NCI-H226 (cell line): ENCODE data around the gene UBE2O.

Source experiments
- DNase-seq: peaks from one replicate; pipeline ENCODE4 v3.0.0-alpha.2; 2015

UBE2O gene

GRCh38 chr17:76452660-76453430 is at the start of gene UBE2O:
Gene UBE2O, minus strand, starts transcription at chr17:76453152. Its CDS starts 11 bp downstream, at chr17:76453141.
- peak; percentile 75 for DNase-seq

DNA sequence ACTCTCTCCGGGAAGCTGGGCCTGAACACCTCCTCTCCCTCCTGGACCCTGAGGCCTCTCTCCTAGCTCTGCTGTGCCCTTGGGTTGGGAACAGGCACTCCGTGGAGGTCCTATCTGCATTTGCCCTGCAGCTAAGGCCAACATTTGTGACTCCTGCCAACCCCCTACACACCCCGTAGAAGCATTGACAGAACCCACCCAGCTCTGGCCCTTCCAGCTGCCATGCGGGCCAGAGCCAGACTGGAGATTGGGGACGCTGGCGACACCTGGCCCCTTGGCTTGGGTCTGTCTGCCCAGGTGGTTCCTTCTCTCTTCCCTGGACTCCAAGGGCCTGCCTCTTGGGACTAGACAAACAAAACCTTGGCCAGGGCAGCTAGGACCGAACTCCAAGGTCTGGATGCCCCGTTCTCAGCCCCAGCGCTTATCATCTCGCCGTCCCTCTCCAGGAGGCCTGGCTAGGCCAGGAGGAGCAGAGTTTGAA is 48.9 kb upstream of the UBE2O start:
- no peak for DNase-seq

DNA sequence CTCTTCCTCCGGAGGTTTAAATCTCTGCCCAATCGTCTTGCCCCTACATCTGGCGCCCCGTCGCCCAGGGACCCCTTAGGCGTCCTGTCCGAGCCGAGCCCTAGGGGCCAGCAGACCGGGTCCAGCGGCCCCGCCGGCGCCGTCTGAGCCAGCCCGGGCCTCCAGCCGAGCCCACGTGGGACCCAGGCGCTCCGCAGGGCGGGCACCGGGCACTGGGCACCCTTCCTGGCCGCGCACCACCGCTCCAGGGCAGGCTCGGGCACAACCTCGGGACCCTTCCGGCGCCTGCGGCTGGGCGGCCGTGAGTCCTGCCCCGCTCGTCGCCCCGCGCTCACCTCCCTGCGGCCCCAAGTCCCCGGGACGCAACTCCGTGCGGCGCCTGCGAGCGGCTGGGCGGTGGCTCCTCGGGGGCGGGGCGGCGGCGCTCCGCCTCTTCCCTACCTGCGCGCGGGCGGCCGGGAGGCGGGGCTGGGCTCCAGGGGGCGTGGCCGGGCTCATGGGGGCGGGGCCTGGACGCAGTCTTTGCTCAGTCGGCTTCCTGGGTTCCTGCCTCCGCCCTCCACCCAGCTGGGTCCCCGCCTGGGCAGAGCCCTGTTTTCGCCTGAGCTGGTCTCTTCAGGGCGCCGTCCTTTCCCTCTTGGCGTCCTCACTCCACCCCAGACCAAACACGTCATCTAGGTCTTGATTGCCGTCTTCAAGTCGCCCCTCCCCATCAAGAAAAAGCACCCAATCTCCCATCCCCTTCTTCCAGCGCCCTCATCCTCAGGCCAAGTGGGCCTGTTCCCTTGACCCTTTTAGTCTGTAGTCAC is 48.3 kb upstream of the UBE2O start, which contains the start of gene RHBDF2:
Gene RHBDF2, minus strand, starts transcription at position 406 of the 809 bp plus-strand sequence. CDS start 19,899 bp downstream, outside the sequence.
- DNase-seq = peak; percentile 66

GRCh38 chr17:76500747-76501017 is 47.7 kb upstream of the UBE2O start:
- DNase-seq = no peak

- no peak for DNase-seq
Observed at GRCh38 chr17:76500074-76500746, 47.3 kb upstream of the UBE2O start.

DNA sequence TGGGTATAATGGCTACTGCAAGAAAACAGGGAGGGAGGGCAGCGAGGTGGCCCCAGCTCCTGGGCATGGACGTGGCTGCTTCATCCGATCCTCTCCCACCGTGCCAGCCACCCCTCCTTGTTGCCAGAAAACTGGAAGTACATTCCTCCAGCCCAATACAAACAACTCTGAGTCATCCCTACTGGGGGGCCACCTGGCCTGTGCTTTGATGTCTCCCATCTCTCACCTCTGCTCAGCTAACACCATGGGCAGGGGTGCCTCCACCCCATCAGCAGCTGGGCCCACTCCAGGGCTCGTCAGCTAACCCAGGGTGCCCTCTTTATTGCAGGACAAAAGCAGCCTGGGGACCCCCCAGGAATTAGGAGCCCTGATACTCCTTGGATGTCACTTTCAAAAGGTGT is 46.3 kb upstream of the UBE2O start:
- DNase-seq = no peak

- no peak for DNase-seq
Observed at GRCh38 chr17:76498876-76499251, 45.9 kb upstream of the UBE2O start.

DNA sequence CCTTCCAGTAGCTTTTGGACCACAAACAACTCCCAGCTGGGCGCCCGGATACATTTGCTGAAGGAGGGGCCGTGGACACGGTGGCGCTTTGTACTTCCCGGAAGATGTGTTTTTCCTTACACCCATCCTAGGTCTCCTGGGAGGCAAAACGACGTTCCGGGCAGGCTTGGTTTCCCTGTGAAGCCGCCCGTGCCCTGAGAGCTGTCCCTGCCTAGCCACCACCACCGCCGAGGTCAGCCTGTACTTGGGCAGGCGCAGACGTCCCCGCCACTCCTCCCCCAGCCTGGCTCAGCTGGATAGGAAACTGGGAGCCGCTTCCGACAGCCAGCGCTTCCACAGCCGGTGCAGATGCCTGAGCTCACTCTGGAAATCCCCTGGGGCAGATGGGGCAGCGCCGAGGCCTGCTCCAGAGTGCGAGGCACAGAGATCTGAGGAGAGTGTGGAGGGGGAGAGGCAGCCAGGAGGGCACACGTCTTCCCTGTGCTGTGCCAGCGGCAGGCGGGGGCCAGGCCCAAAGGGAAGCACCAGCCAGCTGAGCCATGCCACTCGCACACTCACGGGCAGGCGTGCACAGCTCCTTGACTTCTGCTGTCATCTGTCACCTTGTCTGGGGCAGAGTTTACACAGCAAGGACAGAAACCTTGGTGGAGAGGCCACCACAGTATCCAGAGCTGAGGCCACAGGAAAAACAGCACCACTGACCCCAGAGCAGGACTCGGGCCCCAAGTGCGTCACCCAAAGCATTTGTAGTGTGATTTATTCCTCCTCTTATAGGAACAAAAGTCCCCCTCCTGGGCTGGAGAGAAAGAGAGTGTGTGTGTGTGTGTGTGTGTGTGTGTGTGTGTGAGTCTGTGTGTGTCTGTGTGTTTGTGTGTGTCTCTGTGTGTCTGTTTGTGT is 45.3 kb upstream of the UBE2O start:
- peak; percentile 98 for DNase-seq

DNA sequence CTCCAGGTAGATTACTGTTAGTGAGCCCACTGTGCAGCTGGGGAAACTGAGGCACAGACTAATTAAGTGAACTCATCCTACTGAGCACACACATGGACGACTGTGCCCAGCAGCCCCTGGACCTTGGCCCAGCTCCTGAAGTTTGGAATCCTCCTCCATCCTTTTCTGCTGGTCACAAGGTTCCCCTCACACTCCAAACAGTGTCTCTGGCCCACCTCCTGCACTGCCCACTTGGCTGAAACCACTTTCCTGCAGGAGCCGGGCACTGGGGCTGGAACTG is 44.7 kb upstream of the UBE2O start:
- DNase-seq = no peak

- no peak for DNase-seq
Observed at GRCh38 chr17:76496464-76496863, 43.5 kb upstream of the UBE2O start.

DNA sequence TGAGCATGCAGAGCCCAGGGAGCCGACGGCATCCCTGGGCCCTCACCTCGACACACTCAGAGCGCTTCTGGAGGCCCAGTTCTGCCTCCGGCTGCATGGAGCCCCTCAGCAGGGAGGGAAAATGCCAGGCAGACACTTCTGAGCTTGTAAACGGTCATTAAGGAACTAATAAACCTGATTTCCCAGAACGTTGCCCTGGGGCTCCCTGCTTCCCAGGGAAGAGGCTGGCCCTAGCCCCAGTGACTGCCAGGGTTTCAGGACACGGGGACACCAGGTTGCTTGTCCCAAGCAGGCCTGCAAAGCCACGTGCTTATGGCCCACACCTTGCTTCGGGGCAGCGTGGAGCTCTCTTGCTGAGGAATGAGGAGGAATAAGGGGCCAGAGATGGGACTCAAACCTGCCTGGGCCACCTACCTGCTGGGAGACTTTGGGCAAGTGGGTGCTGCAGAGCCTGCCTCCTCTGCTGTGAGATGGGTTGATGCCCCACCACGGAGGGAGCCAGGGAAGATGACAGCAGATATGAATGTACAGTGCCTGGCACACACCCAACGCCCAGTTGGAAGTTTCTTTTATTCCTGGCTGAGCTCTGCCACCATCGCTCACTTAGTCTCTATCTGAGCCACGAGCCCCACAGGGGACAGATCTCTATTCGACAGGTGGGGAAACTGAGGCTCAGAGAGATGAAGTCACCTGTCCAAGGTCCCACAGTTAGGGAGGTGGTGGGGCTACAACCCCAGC is 42.9 kb upstream of the UBE2O start:
- DNase-seq = no peak

DNA sequence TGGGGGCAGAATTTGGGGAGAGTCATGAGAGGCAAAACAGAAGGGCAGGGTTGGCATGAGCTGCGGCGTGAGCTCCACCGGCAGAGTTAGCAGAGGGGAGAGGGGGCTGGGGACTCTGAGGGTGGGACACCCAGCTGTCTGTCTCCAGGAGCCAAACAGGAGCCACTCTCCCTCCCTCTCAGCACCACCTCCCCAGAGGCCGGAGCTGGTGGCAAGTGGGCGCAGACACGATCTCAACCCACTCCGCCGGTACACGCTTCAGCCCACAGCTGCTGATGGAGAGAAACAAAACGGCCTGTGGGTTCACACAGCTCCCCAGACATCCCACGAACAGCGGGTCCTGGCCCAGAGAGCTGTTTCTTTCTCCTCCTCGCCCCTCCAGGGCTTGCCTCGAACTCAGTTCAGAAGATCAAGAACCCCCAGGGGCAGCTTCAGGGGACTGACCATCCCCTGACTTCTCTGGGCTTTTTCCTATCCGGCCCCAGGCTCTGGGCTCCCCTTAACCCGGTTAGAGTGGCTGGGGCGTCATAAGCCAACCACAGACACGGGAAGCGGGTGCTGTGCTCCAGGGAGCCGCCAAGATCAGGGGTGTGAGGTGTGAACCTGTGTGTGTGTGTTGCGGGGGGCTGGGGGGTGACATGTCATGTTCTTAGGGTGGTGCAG is 40.7 kb upstream of the UBE2O start:
- DNase-seq = no peak

- DNase-seq = peak; percentile 67
Observed at GRCh38 chr17:76492989-76493501, 40.1 kb upstream of the UBE2O start.

DNA sequence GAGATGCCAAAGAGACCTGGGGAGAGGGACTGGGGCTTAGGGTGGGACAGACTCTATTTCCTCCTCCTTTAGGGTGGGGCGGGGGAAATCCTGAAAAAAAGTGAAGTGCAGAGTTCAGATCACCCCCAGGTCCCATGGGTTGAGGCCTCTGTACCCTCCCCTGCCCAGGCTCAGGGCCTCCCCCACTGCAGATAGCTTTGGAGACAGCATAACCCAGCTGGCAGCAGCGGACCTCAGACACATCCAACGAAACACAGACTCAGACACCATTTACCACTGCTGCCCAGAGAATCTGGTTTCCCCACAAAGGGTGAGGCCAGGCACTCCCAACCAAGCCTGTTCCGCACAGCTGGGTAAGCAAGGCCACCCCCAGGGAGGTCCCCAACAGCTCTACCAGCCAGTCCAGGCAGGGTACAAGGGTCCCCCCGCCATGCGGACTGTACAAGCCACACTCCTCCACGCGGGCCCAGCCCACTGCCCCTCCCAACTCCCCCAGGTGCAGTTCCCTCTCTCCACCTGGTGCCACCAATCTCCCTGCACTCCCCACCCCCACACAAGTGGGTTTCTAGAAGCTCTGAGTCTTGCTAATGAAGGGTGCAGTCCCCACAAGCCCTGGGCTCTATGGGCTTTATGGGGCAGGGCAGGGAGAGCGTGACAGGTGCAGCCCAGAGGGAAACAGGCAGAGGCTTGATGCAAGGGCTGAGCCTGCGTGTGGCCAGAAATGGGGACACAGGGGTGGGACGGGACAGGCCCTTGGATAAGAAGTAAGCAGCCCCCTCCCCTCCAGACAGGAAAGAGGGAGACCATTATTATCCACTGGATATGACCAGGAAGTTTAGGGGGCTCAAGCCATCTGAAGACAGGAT is 39.4 kb upstream of the UBE2O start:
- DNase-seq = no peak

- DNase-seq = no peak
Observed at GRCh38 chr17:76491271-76492122, 38.5 kb upstream of the UBE2O start.

DNA sequence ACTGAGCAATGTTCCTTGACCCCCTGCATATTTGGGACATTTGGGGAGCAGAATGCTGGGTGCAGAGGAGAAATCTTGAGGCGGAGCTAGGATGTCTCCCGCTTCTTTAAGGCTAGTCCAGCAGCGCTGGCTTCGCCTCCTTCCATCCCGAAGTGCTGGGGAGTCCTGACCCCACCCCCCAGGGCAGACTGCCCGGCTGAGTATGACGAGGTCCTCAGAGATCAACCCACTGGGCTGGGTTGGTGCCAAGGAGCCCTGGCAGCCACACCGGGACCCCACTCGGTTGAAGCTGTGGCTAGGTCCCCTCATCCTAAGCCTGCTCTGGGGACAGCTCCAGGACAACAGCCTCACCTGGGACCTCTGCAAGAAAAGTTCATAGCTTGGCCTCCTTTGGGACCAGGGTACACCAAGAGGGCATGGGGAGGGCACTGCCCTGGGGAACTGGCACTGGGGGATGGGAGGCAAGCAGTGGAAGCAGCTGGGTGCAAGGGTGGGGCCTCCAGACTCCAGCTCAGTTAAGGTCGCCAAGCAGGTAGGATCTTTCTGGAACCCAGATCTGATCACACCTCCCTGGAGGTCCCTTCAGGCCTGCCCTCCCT is 37.3 kb upstream of the UBE2O start:
- no peak for DNase-seq

GRCh38 chr17:76487451-76488192 is 34.7 kb upstream of the UBE2O start:
- DNase-seq = no peak

DNA sequence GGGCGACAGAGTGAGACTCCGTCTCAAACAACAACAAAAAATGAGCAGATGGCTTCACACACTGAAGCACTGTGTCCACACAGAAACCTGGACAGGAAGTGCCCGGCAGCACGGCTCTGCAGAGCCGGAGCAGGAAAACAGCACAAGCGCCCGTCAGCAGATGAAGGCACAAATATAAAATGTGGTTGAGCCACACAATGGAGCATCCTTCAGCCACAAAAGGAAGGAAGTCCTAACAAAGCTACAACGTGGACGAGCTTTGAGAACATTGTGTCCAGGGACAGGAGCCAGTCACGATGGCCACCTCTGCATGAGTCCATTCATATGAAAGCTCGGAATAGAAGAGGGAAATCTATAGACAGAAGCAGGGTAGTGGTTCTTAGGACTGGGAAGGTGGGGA is 32.6 kb upstream of the UBE2O start:
- no peak for DNase-seq
